ENCODE results near the gene PRAC1.

DNA sequence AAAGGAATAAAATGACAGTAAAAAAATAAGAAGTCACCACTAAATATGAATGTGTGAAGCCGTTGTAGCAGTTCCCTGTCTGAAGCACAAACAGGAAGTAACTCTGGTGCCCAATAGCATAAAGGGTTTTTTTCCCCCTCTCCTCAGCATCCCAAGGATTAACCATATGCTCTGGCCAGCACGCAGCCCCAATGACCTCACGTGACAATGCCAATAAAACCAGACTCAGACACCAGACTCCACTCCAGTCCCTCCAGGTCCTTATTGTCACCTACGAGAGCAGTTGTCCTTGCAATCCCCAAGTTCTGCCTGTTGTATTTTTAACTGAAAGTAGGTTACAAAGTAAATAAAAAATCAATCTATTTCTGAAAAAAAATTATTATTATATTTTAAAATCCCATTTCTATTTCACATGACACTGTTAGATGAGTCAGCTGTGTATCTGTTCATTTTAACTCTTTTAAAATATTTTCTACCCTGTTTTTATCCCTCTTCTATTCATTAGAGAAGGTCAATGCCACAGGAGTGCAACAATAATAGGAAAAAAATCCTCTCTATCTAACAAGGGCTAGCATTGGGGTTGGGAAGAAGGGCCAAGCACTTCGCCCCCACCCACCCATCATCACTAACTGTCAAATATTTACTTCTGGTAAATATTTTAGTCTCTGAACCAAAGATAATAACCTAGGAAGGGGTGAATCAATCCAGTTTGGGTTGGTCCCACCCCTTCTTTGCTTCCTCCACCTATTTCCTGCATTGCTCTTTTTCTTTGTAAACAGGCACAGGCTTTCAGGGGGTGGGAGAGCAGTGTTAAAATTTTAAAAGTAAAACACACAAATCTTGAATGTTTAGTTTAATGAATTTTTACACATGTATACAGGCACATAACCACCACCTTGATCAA lies 6.6 kb downstream of the PRAC1 start:
- TF ChIP-seq, protein P1, sequence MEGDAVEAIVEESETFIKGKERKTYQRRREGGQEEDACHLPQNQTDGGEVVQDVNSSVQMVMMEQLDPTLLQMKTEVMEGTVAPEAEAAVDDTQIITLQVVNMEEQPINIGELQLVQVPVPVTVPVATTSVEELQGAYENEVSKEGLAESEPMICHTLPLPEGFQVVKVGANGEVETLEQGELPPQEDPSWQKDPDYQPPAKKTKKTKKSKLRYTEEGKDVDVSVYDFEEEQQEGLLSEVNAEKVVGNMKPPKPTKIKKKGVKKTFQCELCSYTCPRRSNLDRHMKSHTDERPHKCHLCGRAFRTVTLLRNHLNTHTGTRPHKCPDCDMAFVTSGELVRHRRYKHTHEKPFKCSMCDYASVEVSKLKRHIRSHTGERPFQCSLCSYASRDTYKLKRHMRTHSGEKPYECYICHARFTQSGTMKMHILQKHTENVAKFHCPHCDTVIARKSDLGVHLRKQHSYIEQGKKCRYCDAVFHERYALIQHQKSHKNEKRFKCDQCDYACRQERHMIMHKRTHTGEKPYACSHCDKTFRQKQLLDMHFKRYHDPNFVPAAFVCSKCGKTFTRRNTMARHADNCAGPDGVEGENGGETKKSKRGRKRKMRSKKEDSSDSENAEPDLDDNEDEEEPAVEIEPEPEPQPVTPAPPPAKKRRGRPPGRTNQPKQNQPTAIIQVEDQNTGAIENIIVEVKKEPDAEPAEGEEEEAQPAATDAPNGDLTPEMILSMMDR (IDR thresholded peaks at IDR 0.05; ENCODE audit: low read length): no peak
- TF ChIP-seq EZH2 (optimal IDR thresholded peaks at IDR 0.05; ENCODE audit: low read depth, low read length): no peak
- no peak for TF ChIP-seq EZH2phosphoT487 (IDR thresholded peaks at IDR 0.05; ENCODE audit: low read length)
